Mucosa of rectum (tissue), 2 donors: ENCODE data around the gene MXD4.

Source experiments
- H3K27ac ChIP-seq, 2 donors: one replicate each; pipeline ENCODE4 v1.7.0; 2013; ENCODE audit warnings: inconsistent platforms in 2 of 2, low read depth in 2 of 2, low read length in 2 of 2
- H3K27me3 ChIP-seq, 2 donors: one replicate each; pipeline ENCODE4 v1.7.0; 2013; ENCODE audit warnings: low read length in 2 of 2; ENCODE audit not compliant: control insufficient read depth in 2 of 2, insufficient read depth in 2 of 2
- H3K36me3 ChIP-seq, 2 donors: one replicate each; pipeline ENCODE4 v1.7.0; 2013; ENCODE audit warnings: low read length in 2 of 2; ENCODE audit not compliant: control insufficient read depth in 2 of 2, insufficient read depth in 2 of 2
- H3K4me1 ChIP-seq, 2 donors: one replicate each; pipeline ENCODE4 v1.7.0; 2013; ENCODE audit warnings: low read length in 2 of 2, mild to moderate bottlenecking in 1 of 2; ENCODE audit not compliant: control insufficient read depth in 2 of 2, insufficient read depth in 2 of 2
- H3K4me3 ChIP-seq, 2 donors: one replicate each; pipeline ENCODE4 v1.7.0; 2013; ENCODE audit warnings: low read length in 2 of 2
- H3K9ac ChIP-seq, 2 donors: one replicate each; pipeline ENCODE4 v1.7.0; 2013; ENCODE audit warnings: low read length in 2 of 2, low read depth in 1 of 2, mild to moderate bottlenecking in 1 of 2
- H3K9me3 ChIP-seq, 2 donors: one replicate each; pipeline ENCODE4 v1.7.0; 2013; ENCODE audit warnings: low read length in 2 of 2; ENCODE audit not compliant: control insufficient read depth in 2 of 2
- donor health status: healthy.
- donor health status: Normal muscosa, but diverticular disease.

MXD4 gene

GRCh38 chr4:2274320-2275043 lies 12.6 kb upstream of the MXD4 start:
- Histone ChIP-seq H3K27ac (no peak overlapping the region), H3K27me3 (no peaks in the 10 kb centered on the region), H3K4me1 (no peaks in the 10 kb centered on the region), H3K9ac (no peak overlapping the region), H3K9me3 (no peaks in the 10 kb centered on the region), H3K4me3 (no peak overlapping the region), H3K36me3 (peaks cover 4% of the 10 kb centered on the region in 2 donors)

GRCh38 chr4:2273657-2274319 lies 11.9 kb upstream of the MXD4 start:
- Histone ChIP-seq H3K27me3 (no peaks in the 10 kb centered on the region), H3K4me3 (no peak overlapping the region), H3K9me3 (no peaks in the 10 kb centered on the region), H3K4me1 (no peaks in the 10 kb centered on the region), H3K36me3 (peaks cover 4% of the 10 kb centered on the region in 2 donors), H3K27ac (no peak overlapping the region), H3K9ac (no peak overlapping the region)

- Histone ChIP-seq H3K27me3 (no peaks in the 10 kb centered on the region), H3K9me3 (no peaks in the 10 kb centered on the region), H3K9ac (no peak overlapping the region), H3K4me1 (no peaks in the 10 kb centered on the region), H3K36me3 (peaks cover 4% of the 10 kb centered on the region in 2 donors), H3K27ac (no peak overlapping the region), H3K4me3 (no peak overlapping the region)
These were observed 11.3 kb upstream of the MXD4 start for GRCh38 chr4:2273221-2273620.

GRCh38 chr4:2272828-2273120 lies 10.9 kb upstream of the MXD4 start:
- no peaks in the 10 kb centered on the region for H3K27me3 ChIP-seq
- no peak overlapping the region for H3K9ac ChIP-seq
- H3K9me3 ChIP-seq, result no peaks in the 10 kb centered on the region
- no peaks in the 10 kb centered on the region for H3K4me1 ChIP-seq
- H3K36me3 ChIP-seq, result peaks cover 4% of the 10 kb centered on the region in 2 donors
- no peak overlapping the region for H3K4me3 ChIP-seq
- no peak overlapping the region for H3K27ac ChIP-seq

GRCh38 chr4:2272026-2272827 lies 10.3 kb upstream of the MXD4 start:
- Histone ChIP-seq H3K27me3 (no peaks in the 10 kb centered on the region), H3K9me3 (no peaks in the 10 kb centered on the region), H3K4me1 (no peaks in the 10 kb centered on the region), H3K36me3 (peaks cover 4% of the 10 kb centered on the region in 2 donors), H3K27ac (no peak overlapping the region), H3K4me3 (no peak overlapping the region), H3K9ac (no peak overlapping the region)

- H3K4me3 ChIP-seq, result no peak overlapping the region
- no peaks in the 10 kb centered on the region for H3K9me3 ChIP-seq
- peaks cover 4% of the 10 kb centered on the region in 2 donors for H3K36me3 ChIP-seq
- no peaks in the 10 kb centered on the region for H3K4me1 ChIP-seq
- H3K27me3 ChIP-seq, result no peaks in the 10 kb centered on the region
- H3K9ac ChIP-seq, result no peak overlapping the region
- no peak overlapping the region for H3K27ac ChIP-seq
These were observed 9.5 kb upstream of the MXD4 start for GRCh38 chr4:2271279-2272025.

GRCh38 chr4:2270341-2271165 lies 8.6 kb upstream of the MXD4 start:
- no peak overlapping the region for H3K27ac ChIP-seq
- no peak overlapping the region for H3K4me3 ChIP-seq
- H3K9ac ChIP-seq, result no peak overlapping the region
- peaks cover 4% of the 10 kb centered on the region in 2 donors for H3K36me3 ChIP-seq
- H3K9me3 ChIP-seq, result no peaks in the 10 kb centered on the region
- no peaks in the 10 kb centered on the region for H3K4me1 ChIP-seq
- no peaks in the 10 kb centered on the region for H3K27me3 ChIP-seq

- no peak overlapping the region for H3K27ac ChIP-seq
These were observed 7.8 kb upstream of the MXD4 start for GRCh38 chr4:2269618-2270163.

GRCh38 chr4:2269206-2269531 lies 7.3 kb upstream of the MXD4 start:
- Histone ChIP-seq H3K9ac (no peak overlapping the region), H3K4me3 (no peak overlapping the region)

More at GRCh38 chr4:2269618-2270163, 7.8 kb upstream of the MXD4 start:
- H3K4me3 ChIP-seq, result no peak overlapping the region
- no peaks in the 10 kb centered on the region for H3K9me3 ChIP-seq
- H3K9ac ChIP-seq, result no peak overlapping the region
- peaks cover 4% of the 10 kb centered on the region in 2 donors for H3K36me3 ChIP-seq
- H3K4me1 ChIP-seq, result no peaks in the 10 kb centered on the region
- no peaks in the 10 kb centered on the region for H3K27me3 ChIP-seq

More at GRCh38 chr4:2269206-2269531, 7.3 kb upstream of the MXD4 start:
- Histone ChIP-seq H3K9me3 (no peaks in the 10 kb centered on the region), H3K27ac (no peak overlapping the region), H3K36me3 (peaks cover 4% of the 10 kb centered on the region in 2 donors), H3K27me3 (no peaks in the 10 kb centered on the region), H3K4me1 (no peaks in the 10 kb centered on the region)
